ENCODE results near the gene BLOC1S5.

- TF ChIP-seq CTCF (IDR thresholded peaks at IDR 0.05) (no peak), EZH2 (IDR thresholded peaks at IDR 0.05) (no peak), EZH2phosphoT487 (IDR thresholded peaks at IDR 0.05) (no peak)
These were observed 38.2 kb upstream of the BLOC1S5 start, which contains the start of gene EEF1E1 for GRCh38 chr6:8102122-8102958.
